GM12891 (cell line): ENCODE data around the gene VAX1.

Source experiments
- POLR2A ChIP-seq: IDR thresholded peaks from 2 replicates; pipeline ENCODE4 v1.6.1; 2011; ENCODE audit warnings: low read depth, low read length, control low read depth
- POLR2AphosphoS5 ChIP-seq: IDR thresholded peaks from 2 replicates; pipeline ENCODE4 v1.6.1; 2011; ENCODE audit warnings: low read depth, low read length, control low read depth
- TAF1 ChIP-seq: IDR thresholded peaks from 2 replicates; pipeline ENCODE4 v1.6.1; 2011; ENCODE audit warnings: low read depth, low read length, control low read depth

- TF ChIP-seq POLR2AphosphoS5 (no peak), POLR2A (no peak), TAF1 (no peak)
Observed at GRCh38 chr10:117159390-117159789, 21.3 kb upstream of the VAX1 start.
